Measurements from ENCODE around the gene MRTFB.

The MRTFB gene

GRCh38 chr16:14164916-14165662, 94.0 kb downstream of the MRTFB start:
- Histone ChIP-seq H3K27ac (no peak overlapping the region), H3K36me3 (replicated peaks) (no peaks in the 10 kb centered on the region), H3K27me3 (replicated peaks) (no peaks in the 10 kb centered on the region), H3K4me3 (ENCODE audit: low read depth, low read length) (no peak overlapping the region)
- TF ChIP-seq CTCF (IDR thresholded peaks at IDR 0.05; ENCODE audit: low read depth, low read length, missing control alignments): no peak
- in situ Hi-C loops (cut with HindIII; ENCODE audit: low pct_ligation_motif_present, low sequenced_read_pairs): no loop called here
- no peak for DNase-seq

GRCh38 chr16:14168146-14168545, 97.0 kb downstream of the MRTFB start:
- Histone ChIP-seq H3K27ac (no peak overlapping the region), H3K36me3 (replicated peaks) (no peaks in the 10 kb centered on the region), H3K27me3 (replicated peaks) (no peaks in the 10 kb centered on the region), H3K4me3 (ENCODE audit: low read depth, low read length) (no peak overlapping the region)
- in situ Hi-C loops (cut with HindIII; ENCODE audit: low pct_ligation_motif_present, low sequenced_read_pairs): no loop called here
- no peak for TF ChIP-seq CTCF (IDR thresholded peaks at IDR 0.05; ENCODE audit: low read depth, low read length, missing control alignments)
- no peak for DNase-seq

GRCh38 chr16:14172200-14172809, 101.2 kb downstream of the MRTFB start:
- Histone ChIP-seq H3K4me3 (ENCODE audit: low read depth, low read length) (no peak overlapping the region), H3K36me3 (replicated peaks) (no peaks in the 10 kb centered on the region), H3K27ac (no peak overlapping the region), H3K27me3 (replicated peaks) (no peaks in the 10 kb centered on the region)
- no peak for TF ChIP-seq CTCF (IDR thresholded peaks at IDR 0.05; ENCODE audit: low read depth, low read length, missing control alignments)
- DNase-seq: no peak
- in situ Hi-C loops (cut with HindIII; ENCODE audit: low pct_ligation_motif_present, low sequenced_read_pairs): no loop called here

GRCh38 chr16:14175086-14175485, 104.0 kb downstream of the MRTFB start:
- in situ Hi-C loops (cut with HindIII; ENCODE audit: low pct_ligation_motif_present, low sequenced_read_pairs): no loop called here
- no peak for TF ChIP-seq CTCF (IDR thresholded peaks at IDR 0.05; ENCODE audit: low read depth, low read length, missing control alignments)
- Histone ChIP-seq H3K4me3 (ENCODE audit: low read depth, low read length) (no peak overlapping the region), H3K27ac (no peak overlapping the region), H3K27me3 (replicated peaks) (no peaks in the 10 kb centered on the region), H3K36me3 (replicated peaks) (no peaks in the 10 kb centered on the region)
- no peak for DNase-seq

- H3K27ac ChIP-seq: no peak overlapping the region
- no peaks in the 10 kb centered on the region for H3K36me3 ChIP-seq (replicated peaks)
- TF ChIP-seq CTCF (IDR thresholded peaks at IDR 0.05; ENCODE audit: low read depth, low read length, missing control alignments): no peak
- DNase-seq: no peak
- in situ Hi-C loops (cut with HindIII; ENCODE audit: low pct_ligation_motif_present, low sequenced_read_pairs): no loop called here
- H3K4me3 ChIP-seq (ENCODE audit: low read depth, low read length): no peak overlapping the region
- no peaks in the 10 kb centered on the region for H3K27me3 ChIP-seq (replicated peaks)
Measured at GRCh38 chr16:14177704-14178103, 106.6 kb downstream of the MRTFB start.
